SJCRH30 (cell line): Measurements from ENCODE around the gene LRRC75A. TPM values are rescaled to one million over a fixed set of nuclear protein-coding genes. Genes with fewer than 3 reads are reported as not detected.

Source experiments
- DNase-seq, 2 experiments: peaks; one replicate each; pipeline ENCODE4 v3.0.0-alpha.2; 2015 to 2020
- H3K27ac ChIP-seq: fragments of 250-450 bp; sonication (Bioruptor Pico); 2 replicates; pipeline ENCODE4 v1.5.1; 2020; ENCODE audit warnings: mild to moderate bottlenecking, moderate library complexity
- H3K27me3 ChIP-seq: fragments of 250-450 bp; sonication (Bioruptor Pico); 2 replicates; pipeline ENCODE4 v1.5.1; 2020; ENCODE audit warnings: mild to moderate bottlenecking, moderate library complexity
- H3K36me3 ChIP-seq: fragments of 250-450 bp; sonication (Bioruptor Pico); 2 replicates; pipeline ENCODE4 v1.5.1; 2020; ENCODE audit warnings: mild to moderate bottlenecking, moderate library complexity
- H3K4me1 ChIP-seq: fragments of 250-450 bp; sonication (Bioruptor Pico); 2 replicates; pipeline ENCODE4 v1.5.1; 2020; ENCODE audit warnings: mild to moderate bottlenecking, moderate library complexity
- H3K4me3 ChIP-seq: fragments of 250-450 bp; sonication (Bioruptor Pico); 2 replicates; pipeline ENCODE4 v1.5.1; 2020; ENCODE audit warnings: mild to moderate bottlenecking, moderate library complexity
- H3K9me3 ChIP-seq: fragments of 250-450 bp; sonication (Bioruptor Pico); replicated peaks from 2 replicates; pipeline ENCODE4 v1.5.1; 2020; ENCODE audit warnings: mild to moderate bottlenecking, moderate library complexity
- total RNA-seq: library from RNA; depleted of rRNA; stranded (reverse); fragments of >200 nt; shearing (Covaris generic); gene quantifications from 2 replicates; pipeline ENCODE4 v1.2.3, GENCODE V29; 2014

LRRC75A gene
- total RNA-seq, 1 experiment from 2014 or later = 3.7 TPM

DNA sequence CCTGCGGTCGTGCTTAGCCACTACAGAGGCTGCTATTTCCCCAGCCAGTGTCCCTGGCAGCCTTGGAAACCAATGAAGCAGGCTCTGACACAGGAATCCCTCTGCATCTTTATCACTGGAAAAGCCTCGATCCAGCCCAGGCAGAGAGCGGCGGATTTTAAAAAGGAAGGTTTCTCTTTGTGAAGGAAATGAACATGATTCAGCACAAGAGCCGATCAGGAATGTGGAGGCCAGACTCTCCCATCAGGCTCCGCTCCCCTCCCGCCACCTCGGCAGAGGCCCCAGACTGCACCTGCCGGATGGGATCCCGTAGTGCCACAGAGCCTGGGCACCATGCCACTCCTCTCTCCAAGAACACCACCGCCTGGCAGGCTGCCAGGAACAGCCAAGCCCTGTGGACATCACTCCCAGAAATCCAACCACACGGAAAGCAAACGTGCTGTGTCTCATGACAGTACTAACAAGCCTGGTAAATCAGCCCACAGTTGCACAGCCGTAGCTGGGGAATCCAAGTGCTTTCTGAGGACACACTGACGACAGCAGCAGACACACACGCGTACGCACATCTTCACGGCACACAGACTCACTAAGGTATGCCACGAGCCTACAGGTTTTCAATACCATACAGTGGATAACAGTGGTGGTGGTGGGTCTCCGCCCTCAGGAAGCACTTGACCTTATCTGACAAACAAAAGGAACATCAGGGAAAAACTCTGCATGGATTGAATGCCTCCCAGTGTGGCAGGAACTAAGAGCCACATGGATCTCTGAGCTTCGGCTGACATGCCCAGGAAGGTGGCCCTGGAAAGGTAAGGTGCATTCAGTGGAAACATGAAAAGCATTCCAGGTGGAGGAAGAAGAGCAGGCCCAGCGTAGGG is 5.4 kb downstream of the LRRC75A start:
- no peaks in the 10 kb centered on the region for H3K9me3 ChIP-seq
- peaks cover 44% of the 10 kb centered on the region for H3K4me1 ChIP-seq
- peak; percentile 99 for DNase-seq
- peak overlapping the region; percentile 38 for H3K4me3 ChIP-seq
- peaks cover 12% of the 10 kb centered on the region; the same call in 1 of the 2 replicates for H3K27me3 ChIP-seq
- H3K27ac ChIP-seq = peak overlapping the region; percentile 73
- no peaks in the 10 kb centered on the region for H3K36me3 ChIP-seq

DNA sequence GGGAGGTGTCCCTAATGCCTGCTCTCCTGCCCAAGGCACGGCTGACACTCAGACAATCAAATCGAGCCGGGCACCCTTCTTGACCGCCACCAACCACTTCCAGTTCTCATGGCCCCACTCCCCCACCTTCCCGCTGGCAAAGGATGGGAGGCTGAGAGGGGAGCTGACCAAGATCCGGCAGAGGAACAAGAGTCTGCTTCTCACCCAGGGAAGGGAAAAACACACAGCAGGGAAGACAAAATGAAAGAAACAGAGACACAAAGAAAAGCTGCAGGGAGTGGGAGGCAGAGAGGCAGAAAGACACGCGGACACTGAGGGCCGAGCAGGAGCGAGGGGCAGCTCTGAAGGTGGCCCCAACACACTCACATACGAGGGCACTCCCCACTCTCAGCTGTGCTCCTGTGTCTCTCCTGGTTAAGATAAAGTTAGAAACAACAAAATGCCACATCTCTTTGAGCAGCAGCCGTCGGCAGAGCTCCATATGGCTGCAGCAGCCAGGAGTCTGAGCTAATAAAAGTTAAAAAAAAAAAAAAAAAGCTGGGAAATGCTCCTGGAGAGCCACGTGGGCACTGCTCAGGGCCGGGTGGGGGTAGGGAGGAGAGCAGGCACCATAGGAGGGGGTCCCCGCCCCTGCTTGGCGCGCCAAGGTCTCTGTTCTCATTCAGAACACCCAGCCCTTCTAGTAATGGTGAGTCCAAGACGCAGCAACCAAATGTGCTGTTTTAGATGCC is 7.4 kb downstream of the LRRC75A start:
- DNase-seq = no peak
- Histone ChIP-seq H3K9me3 (no peaks in the 10 kb centered on the region), H3K27ac (no peak overlapping the region), H3K4me1 (peaks cover 37% of the 10 kb centered on the region), H3K36me3 (no peaks in the 10 kb centered on the region), H3K4me3 (no peak overlapping the region), H3K27me3 (no peaks in the 10 kb centered on the region)

DNA sequence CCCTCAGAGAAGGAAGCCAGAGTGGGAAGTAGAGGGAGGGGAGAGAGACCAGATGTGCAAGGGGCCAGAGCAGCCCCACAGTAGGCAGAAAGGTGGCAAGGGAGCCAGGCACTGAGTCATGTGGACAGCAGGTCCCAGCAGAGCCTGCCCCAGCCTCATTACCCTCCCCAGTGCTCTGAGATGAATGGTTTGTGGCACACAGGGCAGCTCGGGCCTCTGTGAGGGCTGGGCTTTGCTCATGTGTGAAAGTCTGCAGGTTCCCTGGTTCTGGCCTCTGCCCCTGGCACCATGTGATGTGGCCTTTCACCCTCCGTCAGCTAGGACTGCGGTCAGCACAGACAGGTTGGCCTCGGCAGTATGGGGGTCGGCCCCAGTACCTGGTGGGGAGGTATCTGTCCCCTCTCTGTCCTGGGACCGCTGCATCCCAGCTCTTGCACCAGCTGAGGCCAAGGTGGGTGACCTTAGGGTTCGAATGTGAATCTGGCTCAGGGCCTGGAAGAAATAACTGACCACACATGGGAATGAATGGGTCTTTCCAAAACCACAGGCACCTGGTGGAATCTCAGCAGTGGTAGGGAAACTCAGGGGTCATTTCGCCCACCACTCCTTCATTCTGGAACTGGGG is 8.9 kb downstream of the LRRC75A start:
- Histone ChIP-seq H3K4me3 (no peak overlapping the region), H3K27ac (no peak overlapping the region), H3K36me3 (no peaks in the 10 kb centered on the region), H3K27me3 (no peaks in the 10 kb centered on the region), H3K9me3 (no peaks in the 10 kb centered on the region), H3K4me1 (peaks cover 25% of the 10 kb centered on the region)
- no peak for DNase-seq

DNA sequence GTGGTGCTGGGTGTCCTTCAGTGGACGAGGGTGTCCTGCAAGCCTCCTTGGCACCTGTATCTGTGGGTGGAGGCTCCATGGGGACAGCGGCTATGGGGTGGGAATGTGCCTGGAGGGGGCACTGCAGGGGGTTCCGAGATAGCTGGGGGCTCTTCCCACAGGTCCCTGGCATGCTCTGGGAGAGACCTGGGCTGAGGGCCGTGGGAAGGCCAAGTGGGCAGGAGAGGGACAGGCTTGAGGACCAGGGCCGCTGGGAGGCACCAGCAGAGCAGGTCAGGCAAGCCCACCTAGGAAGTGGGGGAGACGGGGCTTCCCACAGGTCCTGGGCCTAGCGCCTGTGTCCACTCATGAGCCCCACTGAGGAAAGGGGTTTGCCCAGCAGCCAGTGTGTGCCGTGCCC is 9.7 kb downstream of the LRRC75A start:
- Histone ChIP-seq H3K36me3 (no peaks in the 10 kb centered on the region), H3K27ac (no peak overlapping the region), H3K9me3 (no peaks in the 10 kb centered on the region), H3K4me3 (no peak overlapping the region), H3K27me3 (no peaks in the 10 kb centered on the region), H3K4me1 (peaks cover 21% of the 10 kb centered on the region)
- no peak for DNase-seq

DNA sequence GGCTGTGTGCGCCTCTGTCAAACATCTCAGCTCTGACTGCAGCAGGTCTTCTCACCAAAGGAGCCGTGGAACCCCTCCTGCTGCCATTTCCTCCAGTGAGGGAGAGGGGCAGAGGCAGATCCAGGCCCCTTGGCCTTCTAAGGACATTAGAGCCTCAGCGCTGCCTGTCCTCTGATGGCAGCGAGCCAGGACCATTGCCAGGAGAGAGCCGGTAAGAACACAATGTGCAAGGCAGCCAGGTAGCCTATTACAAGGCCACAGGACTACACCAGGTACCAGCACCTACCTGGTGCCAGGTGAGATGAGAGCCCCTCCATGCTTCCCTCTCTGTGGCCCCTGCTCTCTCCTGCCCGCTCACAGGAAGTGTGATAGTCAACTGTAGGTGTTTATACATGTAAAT is 11.0 kb downstream of the LRRC75A start:
- Histone ChIP-seq H3K27me3 (no peaks in the 10 kb centered on the region), H3K4me1 (peaks cover 15% of the 10 kb centered on the region), H3K36me3 (no peaks in the 10 kb centered on the region), H3K9me3 (no peaks in the 10 kb centered on the region), H3K27ac (no peak overlapping the region), H3K4me3 (no peak overlapping the region)
- DNase-seq = no peak

DNA sequence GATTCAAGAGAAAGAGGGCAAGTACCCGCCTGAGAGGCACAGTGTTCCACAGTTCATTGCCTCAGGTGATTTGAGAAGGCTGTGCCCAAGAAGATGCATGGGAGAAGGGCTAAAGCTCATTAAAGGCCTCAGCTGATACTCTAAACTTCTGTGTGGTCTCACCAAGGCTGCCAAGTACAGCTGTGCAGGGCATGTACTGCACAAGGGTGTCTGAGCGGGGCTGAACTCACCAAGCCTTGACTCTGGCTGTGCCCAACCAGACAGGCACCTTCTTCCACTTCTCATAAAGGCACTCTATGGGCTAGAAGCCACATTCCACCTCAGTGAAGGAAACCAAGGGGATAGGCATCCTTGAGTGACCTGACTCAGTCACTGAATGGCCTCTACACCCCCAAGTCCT is 12.7 kb downstream of the LRRC75A start:
- no peaks in the 10 kb centered on the region for H3K36me3 ChIP-seq
- no peaks in the 10 kb centered on the region for H3K27me3 ChIP-seq
- H3K4me1 ChIP-seq = peaks cover 12% of the 10 kb centered on the region
- no peak overlapping the region for H3K4me3 ChIP-seq
- H3K27ac ChIP-seq = no peak overlapping the region
- H3K9me3 ChIP-seq = no peaks in the 10 kb centered on the region
- no peak for DNase-seq

DNA sequence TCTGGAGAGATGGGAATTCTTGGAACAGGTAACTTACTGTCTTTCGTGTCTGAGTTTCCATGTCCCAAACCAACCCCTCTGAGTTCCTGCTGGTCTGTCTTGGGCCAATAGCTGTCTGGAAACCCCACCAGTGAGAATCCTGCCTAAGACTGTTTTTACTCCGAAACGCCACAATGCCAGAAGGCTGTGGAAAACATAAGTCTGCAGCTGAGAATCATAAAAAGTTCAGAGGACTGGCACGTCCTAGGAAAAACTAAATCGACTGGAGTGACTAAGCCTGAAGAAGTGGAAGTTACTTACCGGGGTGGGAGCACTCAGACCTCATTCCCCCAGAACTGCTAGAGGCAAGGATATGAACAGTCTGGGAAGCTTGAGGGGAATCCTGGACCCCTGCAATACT is 13.3 kb downstream of the LRRC75A start:
- no peaks in the 10 kb centered on the region for H3K36me3 ChIP-seq

DNA sequence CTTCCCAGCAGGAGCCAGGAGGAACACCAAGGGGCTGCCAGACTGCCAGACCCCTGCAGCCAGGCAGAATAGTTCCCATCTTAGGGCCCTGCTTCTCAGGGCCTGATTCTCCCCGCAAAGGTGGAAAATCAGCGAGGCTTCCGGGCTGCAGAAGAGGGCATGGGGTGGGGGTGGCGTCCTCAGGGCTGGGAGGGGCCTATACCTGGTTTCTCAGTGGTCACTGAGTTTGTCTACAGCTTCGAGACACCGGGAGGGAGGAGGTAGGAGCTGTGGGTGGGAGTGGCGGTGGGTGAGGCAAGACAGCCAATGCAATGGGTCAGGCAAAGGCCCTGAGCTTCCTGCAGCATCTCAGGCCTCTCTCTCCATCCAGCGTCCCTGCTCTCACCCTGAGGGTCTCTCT is 14.3 kb downstream of the LRRC75A start:
- peaks cover 18% of the 10 kb centered on the region for H3K4me1 ChIP-seq
- no peak overlapping the region for H3K4me3 ChIP-seq
- H3K9me3 ChIP-seq = no peaks in the 10 kb centered on the region
- peak overlapping the region; percentile 18 for H3K27ac ChIP-seq
- H3K36me3 ChIP-seq = no peaks in the 10 kb centered on the region
- no peaks in the 10 kb centered on the region for H3K27me3 ChIP-seq
- no peak for DNase-seq

More for the DNA sequence above, 13.3 kb downstream of the LRRC75A start:
- no peak for DNase-seq
- Histone ChIP-seq H3K27me3 (no peaks in the 10 kb centered on the region), H3K9me3 (no peaks in the 10 kb centered on the region), H3K4me1 (peaks cover 18% of the 10 kb centered on the region), H3K27ac (no peak overlapping the region), H3K4me3 (no peak overlapping the region)

DNA sequence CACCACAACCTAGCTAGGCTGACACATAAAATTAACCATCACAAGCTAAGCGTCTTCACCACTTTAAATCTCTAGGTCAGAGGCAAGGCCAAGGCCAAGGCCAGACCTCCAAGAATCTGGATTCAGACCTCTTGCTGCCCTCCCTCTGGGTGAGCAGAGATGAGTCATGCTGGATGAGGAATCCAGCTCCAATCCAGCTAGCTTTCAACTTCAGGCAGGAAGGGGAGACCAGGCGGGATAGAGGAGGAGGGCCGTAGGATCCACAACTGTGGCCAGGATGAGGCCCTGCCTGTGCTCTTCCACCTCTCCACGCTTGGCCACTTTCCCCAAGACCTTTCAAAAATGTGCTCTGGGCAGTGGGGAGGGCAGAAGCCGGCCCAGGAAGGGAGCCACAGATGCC is 14.7 kb downstream of the LRRC75A start:
- Histone ChIP-seq H3K27ac (peak overlapping the region; percentile 18), H3K36me3 (no peaks in the 10 kb centered on the region), H3K9me3 (no peaks in the 10 kb centered on the region), H3K4me3 (no peak overlapping the region), H3K27me3 (no peaks in the 10 kb centered on the region), H3K4me1 (peaks cover 18% of the 10 kb centered on the region)
- peak; percentile 79 to 81 for DNase-seq

DNA sequence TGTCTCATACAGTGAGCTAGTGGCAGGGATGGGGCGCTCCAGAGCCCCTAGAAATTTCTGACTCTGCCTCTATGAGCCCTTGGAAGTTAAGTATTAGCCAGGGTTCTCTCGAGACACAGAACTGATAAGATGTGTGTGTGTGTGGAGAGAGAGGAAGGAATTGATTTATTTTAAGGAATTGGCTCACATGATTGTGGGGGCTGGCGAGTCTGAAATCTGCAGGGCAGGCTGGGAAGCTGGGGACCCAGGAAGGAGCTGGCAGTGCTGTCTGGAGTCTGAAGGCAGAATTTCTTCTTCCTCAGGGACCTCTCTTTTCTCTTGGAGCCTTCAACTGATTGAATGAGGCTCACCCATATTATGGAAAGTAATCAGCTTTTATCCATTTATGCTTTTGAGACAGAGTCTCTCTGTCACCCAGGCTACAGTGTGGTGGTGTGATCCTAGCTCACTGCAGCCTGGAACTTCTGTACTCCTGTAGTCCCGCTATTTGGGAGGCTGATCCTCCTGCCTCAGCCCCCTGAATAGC is 16.8 kb downstream of the LRRC75A start:
- no peaks in the 10 kb centered on the region for H3K27me3 ChIP-seq
- H3K27ac ChIP-seq = no peak overlapping the region
- DNase-seq = no peak
- no peaks in the 10 kb centered on the region for H3K36me3 ChIP-seq
- H3K4me1 ChIP-seq = peaks cover 22% of the 10 kb centered on the region
- no peak overlapping the region for H3K4me3 ChIP-seq
- no peaks in the 10 kb centered on the region for H3K9me3 ChIP-seq

DNA sequence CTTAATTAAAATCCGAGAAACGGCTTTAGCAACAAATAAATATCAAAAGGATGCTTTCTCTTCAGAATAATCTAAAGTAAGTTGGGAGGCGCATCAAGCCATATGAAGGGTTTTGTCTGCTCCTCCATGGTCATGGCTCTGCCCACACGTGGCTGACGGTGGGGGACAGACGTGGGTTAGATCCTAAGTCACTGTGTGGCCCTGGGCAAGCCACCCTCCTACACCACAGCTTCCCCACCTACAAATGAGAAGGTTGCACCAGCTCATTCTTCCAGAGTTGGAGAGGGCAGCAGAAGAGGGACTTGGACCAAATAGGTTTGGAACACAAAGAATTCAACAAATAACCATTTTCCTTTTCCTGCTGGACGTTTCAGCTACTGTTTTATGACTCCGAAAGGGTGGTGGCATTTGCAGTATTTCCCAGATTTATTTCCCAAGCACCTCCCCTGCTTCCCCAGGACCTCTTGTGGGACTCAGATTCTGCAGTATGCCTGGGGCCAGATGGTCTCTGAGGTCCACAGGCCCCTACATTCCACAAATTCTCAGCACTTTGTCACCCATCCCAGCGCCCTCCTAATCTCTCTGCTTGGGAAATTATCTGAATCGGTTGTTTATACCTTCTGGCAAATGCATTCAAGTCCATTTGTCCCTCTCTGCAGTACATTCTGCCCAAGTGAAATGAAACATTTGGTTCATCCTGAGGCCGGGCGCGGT is 17.8 kb downstream of the LRRC75A start:
- H3K27me3 ChIP-seq = no peaks in the 10 kb centered on the region
- H3K4me3 ChIP-seq = no peak overlapping the region
- H3K36me3 ChIP-seq = no peaks in the 10 kb centered on the region
- DNase-seq = peak in 1 of 2 experiments; percentile 57
- no peak overlapping the region for H3K27ac ChIP-seq
- H3K4me1 ChIP-seq = peaks cover 31% of the 10 kb centered on the region
- no peaks in the 10 kb centered on the region for H3K9me3 ChIP-seq

DNA sequence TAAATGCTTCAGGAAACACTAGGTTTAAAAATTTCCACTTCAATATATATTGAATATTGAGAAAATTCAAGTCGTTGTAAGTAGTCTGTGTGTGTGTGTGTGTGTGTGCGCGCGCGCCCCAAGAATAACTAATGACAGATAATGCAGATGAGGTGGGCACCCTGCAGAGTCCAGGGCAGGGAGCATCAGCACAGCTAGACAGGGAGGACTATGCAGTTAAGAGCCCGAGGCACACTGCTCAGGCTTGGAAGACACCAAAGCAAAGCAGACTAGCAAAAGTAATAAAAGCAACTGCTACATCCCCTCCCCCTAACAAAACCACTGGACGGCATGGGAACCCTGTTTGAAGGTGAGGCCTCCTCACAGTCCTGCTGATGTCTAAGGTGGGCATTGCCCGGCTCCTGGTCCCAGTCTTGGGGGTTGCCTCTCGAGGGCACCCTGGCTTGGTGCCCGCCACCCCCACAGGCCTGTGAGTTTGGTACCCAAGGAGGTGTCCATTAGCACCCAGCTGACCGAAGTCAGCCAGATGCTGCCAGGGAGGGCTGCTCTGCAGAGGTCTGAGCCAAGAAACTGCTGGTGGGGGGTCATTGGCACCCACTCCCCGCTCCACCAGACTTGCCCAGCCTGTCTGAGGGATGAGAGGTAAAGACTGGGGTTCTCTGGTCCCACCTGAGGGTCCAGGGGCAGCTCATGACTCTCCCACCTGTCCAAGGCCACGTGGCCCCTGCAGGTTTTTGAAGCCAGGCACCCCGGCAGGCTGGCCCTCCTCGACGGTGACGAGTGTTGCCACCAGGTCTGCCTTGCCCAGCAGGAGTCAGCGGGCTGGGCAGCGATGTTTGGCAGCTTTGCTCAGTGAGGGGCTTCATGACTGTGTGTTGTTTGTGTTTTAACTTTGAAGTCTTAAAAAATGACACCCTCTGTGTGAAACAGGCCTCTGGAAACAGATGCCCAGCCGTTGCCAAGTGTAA is 18.7 kb downstream of the LRRC75A start:
- no peak overlapping the region for H3K27ac ChIP-seq
- peaks cover 31% of the 10 kb centered on the region for H3K4me1 ChIP-seq
- no peaks in the 10 kb centered on the region for H3K27me3 ChIP-seq
- H3K4me3 ChIP-seq = no peak overlapping the region
- DNase-seq = no peak
- no peaks in the 10 kb centered on the region for H3K36me3 ChIP-seq
- H3K9me3 ChIP-seq = no peaks in the 10 kb centered on the region

DNA sequence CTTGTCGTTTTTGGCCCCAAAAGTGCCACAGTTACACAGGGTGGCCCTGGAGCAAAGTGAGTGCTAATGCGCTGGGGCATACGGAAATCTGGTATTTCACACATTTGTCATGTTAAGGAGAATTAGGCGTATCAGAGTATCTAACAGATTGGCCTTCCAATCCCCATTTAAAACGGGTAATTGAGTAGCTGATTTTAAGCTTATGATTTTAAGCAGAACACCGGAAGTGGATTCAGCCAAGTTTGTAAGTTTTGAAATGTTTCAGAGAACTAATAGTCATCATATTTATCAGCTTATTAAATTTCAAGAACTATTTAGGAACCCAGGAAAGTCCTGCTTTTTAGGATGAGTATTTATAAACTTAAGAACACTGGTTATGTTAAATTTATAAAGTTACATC is 19.5 kb downstream of the LRRC75A start:
- H3K4me1 ChIP-seq = peaks cover 29% of the 10 kb centered on the region
- no peak for DNase-seq

More for the DNA sequence above, 19.5 kb downstream of the LRRC75A start:
- Histone ChIP-seq H3K4me3 (no peak overlapping the region), H3K27me3 (no peaks in the 10 kb centered on the region), H3K36me3 (no peaks in the 10 kb centered on the region), H3K9me3 (no peaks in the 10 kb centered on the region), H3K27ac (no peak overlapping the region)
